ENCODE data around the gene MGMT. TPM values are rescaled to one million over a fixed set of nuclear protein-coding genes. Genes with fewer than 3 reads are reported as not detected.
A peak's percentile ranks its signal among the peaks of the same experiment; 100 is the strongest.

The MGMT gene
- total and polyA plus RNA-seq, 7 experiments from 2014 or later: 17.6 to 37.1 (median 22.0) TPM

GRCh38 chr10:129580901-129581300 lies 113.9 kb downstream of the MGMT start:
- ChIA-PET POLR2A (no interaction called here), CTCF (no interaction called here)
- intact Hi-C loops (cut with micrococcal nuclease): no loop called here
- H3K4me1 ChIP-seq (ENCODE audit: control insufficient read depth in 2 of 2, insufficient read depth in 2 of 2, low read length in 2 of 2): no peaks in the 10 kb centered on the region
- H3K9me3 Mint-ChIP-seq: peaks cover 4 to 66% (median 45%) of the 10 kb centered on the region in 11 donors
- peaks cover 9 to 62% (median 51%) of the 10 kb centered on the region in 5 donors for H3K36me3 Mint-ChIP-seq
- ATAC-seq (no peak), DNase-seq (no peak)
- H3K27ac ChIP-seq (ENCODE audit: low read depth, low read length): no peak overlapping the region
- peaks cover 0 to 39% (median 10%) of the 10 kb centered on the region in 3 experiments for H3K9me3 ChIP-seq (ENCODE audit: control insufficient read depth in 2 of 3, low read length in 3 of 3)
- no peak overlapping the region for H3K4me3 ChIP-seq (ENCODE audit: low read length)
- H3K27me3 ChIP-seq (ENCODE audit: control insufficient read depth in 2 of 2, insufficient read depth in 2 of 2, low read length in 2 of 2): no peaks in the 10 kb centered on the region
- peaks cover 0 to 4% (median 0%) of the 10 kb centered on the region in 7 donors for H3K4me1 Mint-ChIP-seq
- no peaks in the 10 kb centered on the region for H3K36me3 ChIP-seq (ENCODE audit: control insufficient read depth in 2 of 3, insufficient read depth in 3 of 3, low read length in 3 of 3)
- no peak overlapping the region for H3K27ac Mint-ChIP-seq
- H3K27me3 Mint-ChIP-seq: no peaks in the 10 kb centered on the region
- H3K4me3 Mint-ChIP-seq: no peak overlapping the region

GRCh38 chr10:129581827-129582411 lies 114.9 kb downstream of the MGMT start:
- intact Hi-C loops (cut with micrococcal nuclease): no loop called here
- Mint-ChIP-seq H3K27me3 (no peaks in the 10 kb centered on the region), H3K27ac (no peak overlapping the region), H3K4me1 (peaks cover 0 to 4% (median 0%) of the 10 kb centered on the region in 7 donors), H3K9me3 (peaks cover 5 to 76% (median 50%) of the 10 kb centered on the region in 11 donors), H3K36me3 (peaks cover 9 to 69% (median 61%) of the 10 kb centered on the region in 5 donors), H3K4me3 (no peak overlapping the region)
- DNase-seq (no peak), ATAC-seq (no peak)
- H3K9me3 ChIP-seq (ENCODE audit: control insufficient read depth in 2 of 3, low read length in 3 of 3): peaks cover 0 to 41% (median 10%) of the 10 kb centered on the region in 3 experiments
- H3K27me3 ChIP-seq (ENCODE audit: control insufficient read depth in 2 of 2, insufficient read depth in 2 of 2, low read length in 2 of 2): no peaks in the 10 kb centered on the region
- ChIA-PET CTCF (no interaction called here), POLR2A (no interaction called here)
- no peaks in the 10 kb centered on the region for H3K36me3 ChIP-seq (ENCODE audit: control insufficient read depth in 2 of 3, insufficient read depth in 3 of 3, low read length in 3 of 3)
- H3K27ac ChIP-seq (ENCODE audit: low read depth, low read length): no peak overlapping the region
- H3K4me1 ChIP-seq (ENCODE audit: control insufficient read depth in 2 of 2, insufficient read depth in 2 of 2, low read length in 2 of 2): no peaks in the 10 kb centered on the region
- no peak overlapping the region for H3K4me3 ChIP-seq (ENCODE audit: low read length)

GRCh38 chr10:129583831-129584230 lies 116.8 kb downstream of the MGMT start:
- no peak overlapping the region for H3K27ac ChIP-seq (ENCODE audit: low read depth, low read length)
- ChIA-PET CTCF (no interaction called here), POLR2A (no interaction called here)
- ATAC-seq (no peak), DNase-seq (no peak)
- Mint-ChIP-seq H3K36me3 (peaks cover 17 to 86% (median 79%) of the 10 kb centered on the region in 5 donors), H3K9me3 (peaks cover 8 to 95% (median 58%) of the 10 kb centered on the region in 11 donors), H3K27ac (peak overlapping the region in 1 of 9 donors; percentile 75), H3K27me3 (no peaks in the 10 kb centered on the region), H3K4me1 (peaks cover 0 to 4% (median 0%) of the 10 kb centered on the region in 7 donors), H3K4me3 (no peak overlapping the region)
- intact Hi-C loops (cut with micrococcal nuclease): no loop called here
- no peak overlapping the region for H3K4me3 ChIP-seq (ENCODE audit: low read length)
- H3K4me1 ChIP-seq (ENCODE audit: control insufficient read depth in 2 of 2, insufficient read depth in 2 of 2, low read length in 2 of 2): no peaks in the 10 kb centered on the region
- no peaks in the 10 kb centered on the region for H3K27me3 ChIP-seq (ENCODE audit: control insufficient read depth in 2 of 2, insufficient read depth in 2 of 2, low read length in 2 of 2)
- peaks cover 0 to 58% (median 10%) of the 10 kb centered on the region in 3 experiments for H3K9me3 ChIP-seq (ENCODE audit: control insufficient read depth in 2 of 3, low read length in 3 of 3)
- H3K36me3 ChIP-seq (ENCODE audit: control insufficient read depth in 2 of 3, insufficient read depth in 3 of 3, low read length in 3 of 3): peaks cover 0 to 7% (median 0%) of the 10 kb centered on the region in 3 experiments

- H3K27ac Mint-ChIP-seq: no peak overlapping the region
- Histone ChIP-seq H3K27me3 (ENCODE audit: control insufficient read depth in 2 of 2, insufficient read depth in 2 of 2, low read length in 2 of 2) (no peaks in the 10 kb centered on the region), H3K27ac (ENCODE audit: low read depth, low read length) (no peak overlapping the region), H3K4me1 (ENCODE audit: control insufficient read depth in 2 of 2, insufficient read depth in 2 of 2, low read length in 2 of 2) (no peaks in the 10 kb centered on the region), H3K9me3 (ENCODE audit: control insufficient read depth in 2 of 3, low read length in 3 of 3) (peaks cover 0 to 52% (median 10%) of the 10 kb centered on the region in 3 experiments), H3K4me3 (ENCODE audit: low read length) (no peak overlapping the region), H3K36me3 (ENCODE audit: control insufficient read depth in 2 of 3, insufficient read depth in 3 of 3, low read length in 3 of 3) (peaks cover 0 to 11% (median 0%) of the 10 kb centered on the region in 3 experiments)
- peaks cover 8 to 96% (median 57%) of the 10 kb centered on the region in 11 donors for H3K9me3 Mint-ChIP-seq
- peaks cover 0 to 4% (median 0%) of the 10 kb centered on the region in 7 donors for H3K4me1 Mint-ChIP-seq
- H3K27me3 Mint-ChIP-seq: no peaks in the 10 kb centered on the region
- no peak for DNase-seq
- ChIA-PET POLR2A (no interaction called here), CTCF (no interaction called here)
- H3K4me3 Mint-ChIP-seq: peak overlapping the region in 1 of 10 donors; percentile 30
- peaks cover 26 to 92% (median 85%) of the 10 kb centered on the region in 5 donors for H3K36me3 Mint-ChIP-seq
- intact Hi-C loops (cut with micrococcal nuclease): no loop called here
- ATAC-seq: no peak
These were observed 119.9 kb downstream of the MGMT start for GRCh38 chr10:129586898-129587443.

GRCh38 chr10:129589546-129589945 lies 122.5 kb downstream of the MGMT start:
- no peak overlapping the region for H3K27ac Mint-ChIP-seq
- ATAC-seq: no peak

GRCh38 chr10:129593953-129594352 lies 126.9 kb downstream of the MGMT start:
- ATAC-seq (no peak), DNase-seq (no peak)
- intact Hi-C loops (cut with micrococcal nuclease): no loop called here
- no peak overlapping the region for H3K27ac ChIP-seq (ENCODE audit: low read depth, low read length)
- H3K4me3 ChIP-seq (ENCODE audit: low read length): no peak overlapping the region
- Mint-ChIP-seq H3K27me3 (no peaks in the 10 kb centered on the region), H3K9me3 (peaks cover 0 to 93% (median 36%) of the 10 kb centered on the region in 11 donors), H3K4me3 (no peak overlapping the region), H3K4me1 (no peaks in the 10 kb centered on the region), H3K36me3 (peaks cover 5 to 88% (median 84%) of the 10 kb centered on the region in 5 donors), H3K27ac (peak overlapping the region in 1 of 9 donors; percentile 28)
- H3K27me3 ChIP-seq (ENCODE audit: control insufficient read depth in 2 of 2, insufficient read depth in 2 of 2, low read length in 2 of 2): no peaks in the 10 kb centered on the region
- peaks cover 0 to 3% (median 0%) of the 10 kb centered on the region in 3 experiments for H3K36me3 ChIP-seq (ENCODE audit: control insufficient read depth in 2 of 3, insufficient read depth in 3 of 3, low read length in 3 of 3)
- ChIA-PET CTCF (no interaction called here), POLR2A (no interaction called here)
- H3K9me3 ChIP-seq (ENCODE audit: control insufficient read depth in 2 of 3, low read length in 3 of 3): peaks cover 0 to 44% (median 8%) of the 10 kb centered on the region in 3 experiments
- H3K4me1 ChIP-seq (ENCODE audit: control insufficient read depth in 2 of 2, insufficient read depth in 2 of 2, low read length in 2 of 2): no peaks in the 10 kb centered on the region

More at GRCh38 chr10:129589546-129589945, 122.5 kb downstream of the MGMT start:
- H3K36me3 ChIP-seq (ENCODE audit: control insufficient read depth in 2 of 3, insufficient read depth in 3 of 3, low read length in 3 of 3): peaks cover 0 to 11% (median 0%) of the 10 kb centered on the region in 3 experiments
- H3K9me3 ChIP-seq (ENCODE audit: control insufficient read depth in 2 of 3, low read length in 3 of 3): peaks cover 0 to 64% (median 12%) of the 10 kb centered on the region in 3 experiments
- ChIA-PET CTCF (no interaction called here), POLR2A (no interaction called here)
- no peak for DNase-seq
- no peaks in the 10 kb centered on the region for H3K27me3 ChIP-seq (ENCODE audit: control insufficient read depth in 2 of 2, insufficient read depth in 2 of 2, low read length in 2 of 2)
- Mint-ChIP-seq H3K4me3 (no peak overlapping the region), H3K9me3 (peaks cover 4 to 96% (median 49%) of the 10 kb centered on the region in 11 donors), H3K27me3 (no peaks in the 10 kb centered on the region), H3K36me3 (peaks cover 27 to 93% (median 86%) of the 10 kb centered on the region in 5 donors), H3K4me1 (peaks cover 0 to under 1% (median 0%) of the 10 kb centered on the region in 7 donors)
- no peak overlapping the region for H3K4me3 ChIP-seq (ENCODE audit: low read length)
- intact Hi-C loops (cut with micrococcal nuclease): no loop called here
- no peaks in the 10 kb centered on the region for H3K4me1 ChIP-seq (ENCODE audit: control insufficient read depth in 2 of 2, insufficient read depth in 2 of 2, low read length in 2 of 2)
- no peak overlapping the region for H3K27ac ChIP-seq (ENCODE audit: low read depth, low read length)
